Neural progenitor cell (in vitro differentiated cells): ENCODE data around the gene GPM6B.

Source experiments
- EZH2 ChIP-seq: fragments of 200-600 bp; sonication (generic); IDR thresholded peaks from 2 replicates; pipeline ENCODE4 v1.6.1; 2017; ENCODE audit warnings: antibody characterized with exemption, mild to moderate bottlenecking, moderate library complexity
- EZH2phosphoT487 ChIP-seq: fragments of 200-600 bp; sonication (generic); IDR thresholded peaks from 2 replicates; pipeline ENCODE4 v1.6.1; 2017; ENCODE audit warnings: antibody characterized with exemption
- TF ChIP-seq, protein P1 (sequence below): fragments of 200-600 bp; sonication (generic); IDR thresholded peaks from 2 replicates; pipeline ENCODE4 v1.5.1; 2017; ENCODE audit warnings: antibody characterized with exemption, mild to moderate bottlenecking

DNA sequence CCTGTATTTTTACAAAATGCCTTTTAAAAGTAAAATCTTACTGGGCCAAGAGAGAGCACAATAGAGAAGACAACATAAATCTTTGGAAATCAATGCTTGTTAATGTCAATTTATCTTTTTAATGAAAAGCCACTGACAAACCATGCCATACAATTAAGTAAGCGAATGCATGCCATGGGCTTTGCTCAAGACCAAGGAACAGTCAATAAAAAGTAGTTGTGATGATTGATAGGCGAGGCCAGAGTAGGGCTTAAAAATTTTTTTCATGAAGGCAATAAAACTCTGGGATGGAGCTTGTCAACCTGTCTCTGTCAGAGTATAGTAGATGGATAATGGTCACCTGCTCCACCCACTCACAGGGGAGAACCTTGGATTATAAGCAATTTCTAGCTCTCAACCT lies 17.5 kb upstream of the GPM6B start:
- TF ChIP-seq, protein P1, sequence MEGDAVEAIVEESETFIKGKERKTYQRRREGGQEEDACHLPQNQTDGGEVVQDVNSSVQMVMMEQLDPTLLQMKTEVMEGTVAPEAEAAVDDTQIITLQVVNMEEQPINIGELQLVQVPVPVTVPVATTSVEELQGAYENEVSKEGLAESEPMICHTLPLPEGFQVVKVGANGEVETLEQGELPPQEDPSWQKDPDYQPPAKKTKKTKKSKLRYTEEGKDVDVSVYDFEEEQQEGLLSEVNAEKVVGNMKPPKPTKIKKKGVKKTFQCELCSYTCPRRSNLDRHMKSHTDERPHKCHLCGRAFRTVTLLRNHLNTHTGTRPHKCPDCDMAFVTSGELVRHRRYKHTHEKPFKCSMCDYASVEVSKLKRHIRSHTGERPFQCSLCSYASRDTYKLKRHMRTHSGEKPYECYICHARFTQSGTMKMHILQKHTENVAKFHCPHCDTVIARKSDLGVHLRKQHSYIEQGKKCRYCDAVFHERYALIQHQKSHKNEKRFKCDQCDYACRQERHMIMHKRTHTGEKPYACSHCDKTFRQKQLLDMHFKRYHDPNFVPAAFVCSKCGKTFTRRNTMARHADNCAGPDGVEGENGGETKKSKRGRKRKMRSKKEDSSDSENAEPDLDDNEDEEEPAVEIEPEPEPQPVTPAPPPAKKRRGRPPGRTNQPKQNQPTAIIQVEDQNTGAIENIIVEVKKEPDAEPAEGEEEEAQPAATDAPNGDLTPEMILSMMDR, result no peak
- TF ChIP-seq EZH2phosphoT487 (no peak), EZH2 (no peak)
